UCSD-AML1 (cell line): ENCODE results near the gene ASIC4.

Source experiments
- DNase-seq: peaks from one replicate; lab custom pipeline; 2025; ENCODE audit not compliant: unreplicated experiment; lab: John Stamatoyannopoulos, UW

Gene ASIC4

GRCh38 chr2:219533930-219534661 is 19.8 kb downstream of the ASIC4 start:
- no peak for DNase-seq

GRCh38 chr2:219536425-219536824 is 22.1 kb downstream of the ASIC4 start:
- DNase-seq, result no peak

DNA sequence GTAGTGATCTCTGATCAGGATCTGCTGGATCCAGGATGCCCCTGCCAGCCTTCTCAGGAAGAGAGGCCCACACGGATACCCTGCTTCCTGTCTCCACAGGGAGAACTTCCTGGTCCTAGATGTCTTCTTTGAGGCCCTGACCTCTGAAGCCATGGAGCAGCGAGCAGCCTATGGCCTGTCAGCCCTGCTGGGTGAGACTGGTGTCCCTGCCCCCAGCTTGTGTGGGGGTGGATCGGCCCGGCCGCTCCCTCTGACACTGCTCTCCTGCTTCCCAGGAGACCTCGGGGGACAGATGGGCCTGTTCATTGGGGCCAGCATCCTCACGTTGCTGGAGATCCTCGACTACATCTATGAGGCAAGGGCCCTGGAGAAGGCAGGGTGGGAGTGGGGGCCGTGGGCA is 22.7 kb downstream of the ASIC4 start:
- DNase-seq, result no peak

DNA sequence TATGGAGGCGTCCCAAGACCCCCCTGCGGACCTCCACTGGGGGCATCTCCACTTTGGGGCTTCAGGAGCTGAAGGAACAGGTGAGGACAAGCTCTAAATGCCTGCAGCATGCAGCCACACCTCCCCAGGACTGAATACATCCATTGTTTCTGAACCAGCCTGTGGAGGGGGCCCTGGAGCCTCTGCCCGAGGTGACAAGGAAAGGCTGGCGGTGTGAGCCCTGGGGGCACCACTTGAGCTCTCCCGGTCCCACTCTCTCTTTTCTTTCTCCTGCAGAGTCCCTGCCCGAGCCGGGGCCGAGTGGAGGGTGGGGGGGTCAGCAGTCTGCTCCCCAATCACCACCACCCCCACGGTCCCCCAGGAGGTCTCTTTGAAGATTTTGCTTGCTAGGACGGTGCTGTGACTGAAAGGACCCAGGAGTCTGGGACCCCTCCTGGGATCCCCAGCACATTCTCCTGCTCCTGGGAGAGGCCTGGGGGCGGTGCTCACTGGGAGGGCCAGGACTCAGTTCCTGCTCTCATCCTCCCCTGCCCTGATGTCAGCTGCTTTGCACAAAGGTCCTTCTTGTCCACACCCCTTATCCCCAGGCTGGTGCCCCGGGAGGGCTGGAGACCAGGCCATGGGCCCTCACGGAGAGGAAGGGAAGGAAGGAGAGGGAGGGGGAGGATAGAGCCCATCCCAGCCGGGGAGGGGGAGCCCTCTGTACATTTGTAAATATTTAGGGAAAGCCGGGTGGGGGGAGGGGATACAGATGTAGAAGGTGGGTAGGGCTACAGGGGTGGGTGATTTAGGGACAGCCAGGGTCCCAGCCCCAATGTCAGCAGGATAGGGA is 23.6 kb downstream of the ASIC4 start:
- no peak for DNase-seq

GRCh38 chr2:219538504-219538951 is 24.2 kb downstream of the ASIC4 start:
- no peak for DNase-seq

DNA sequence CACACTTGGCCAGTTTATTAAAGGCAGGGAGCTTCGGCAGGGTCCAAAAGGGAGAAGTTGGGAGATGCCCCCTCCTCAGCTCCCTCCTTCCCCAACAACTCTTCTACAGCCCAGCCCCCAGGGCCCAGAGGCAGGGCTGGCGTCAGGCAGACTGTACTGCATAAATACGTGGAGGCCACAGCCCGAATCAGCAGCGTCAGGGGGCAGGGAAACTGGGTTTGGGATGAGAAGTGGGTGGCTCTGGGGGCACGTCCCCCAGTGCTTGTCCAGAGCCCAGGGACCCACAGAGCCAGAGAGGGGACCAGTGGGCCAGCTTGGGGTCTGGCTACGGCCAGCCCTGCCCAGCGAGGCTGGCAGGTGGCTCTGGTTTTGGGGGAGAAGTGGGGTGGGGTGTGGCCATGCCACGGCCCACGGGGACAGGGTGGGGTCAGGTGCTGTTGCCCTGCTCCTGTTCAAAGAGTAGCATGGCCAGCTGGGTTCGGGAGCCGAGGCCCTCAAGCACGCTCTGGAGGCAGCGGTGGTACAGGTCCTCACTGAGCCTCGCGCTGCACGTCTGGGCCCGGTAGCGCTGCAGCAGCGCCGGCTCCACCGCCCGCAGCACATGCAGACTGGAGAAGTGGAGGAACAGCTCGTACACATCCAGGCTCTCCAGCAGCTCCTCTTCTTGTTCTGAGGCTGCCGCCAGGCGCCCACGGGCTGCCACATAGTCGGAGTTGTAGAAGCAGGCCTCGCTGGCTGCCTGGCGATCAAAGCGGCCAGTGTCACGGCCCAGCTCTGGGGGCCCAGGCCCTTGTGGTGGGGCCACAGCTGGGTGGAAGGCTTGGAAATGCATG is 24.9 kb downstream of the ASIC4 start:
- no peak for DNase-seq

GRCh38 chr2:219539926-219540678 is 25.8 kb downstream of the ASIC4 start:
- DNase-seq, result no peak

GRCh38 chr2:219540784-219541504 is 26.7 kb downstream of the ASIC4 start:
- no peak for DNase-seq

GRCh38 chr2:219541611-219542180 is 27.4 kb downstream of the ASIC4 start:
- DNase-seq, result peak; percentile 87

- DNase-seq, result peak; percentile 57
Observed at GRCh38 chr2:219542931-219543595, 28.8 kb downstream of the ASIC4 start.

DNA sequence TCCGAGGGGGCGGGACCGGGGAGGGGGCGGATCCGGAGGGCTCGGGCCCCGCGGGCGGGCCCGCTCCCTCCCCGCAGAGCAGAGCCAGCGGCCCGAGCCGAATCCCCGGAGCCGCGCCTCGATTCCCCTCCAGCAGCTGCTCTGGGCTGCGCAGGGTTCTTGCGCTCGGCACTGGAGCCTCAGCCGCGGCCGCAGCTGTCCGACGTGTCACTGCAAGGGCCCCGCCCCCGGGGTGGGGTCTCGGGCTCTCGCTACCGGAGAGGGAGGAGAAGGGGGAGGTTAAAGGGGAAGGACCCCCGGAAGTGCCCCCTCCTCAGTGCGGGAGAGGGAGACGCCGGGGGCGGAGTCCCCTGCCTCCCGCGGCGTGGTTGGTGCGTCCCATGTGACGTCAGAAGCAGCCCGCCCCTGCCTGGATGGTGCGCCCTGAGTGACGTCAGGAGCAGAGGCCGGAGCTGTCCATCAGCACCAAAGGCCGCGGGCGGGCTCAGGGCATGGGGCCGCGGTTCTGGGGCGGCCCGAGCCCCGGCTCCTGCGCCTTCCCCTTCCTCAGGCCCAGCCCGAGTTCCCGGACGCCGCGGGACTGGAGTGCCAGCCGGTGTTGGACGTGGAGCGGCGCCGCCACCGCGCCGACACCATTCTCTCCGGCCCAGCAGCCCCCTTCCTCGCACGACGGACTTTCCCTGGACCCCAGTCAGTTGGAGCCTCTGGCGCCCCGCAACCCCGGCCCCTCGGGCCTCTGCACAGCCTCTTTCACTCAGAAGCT is 29.5 kb downstream of the ASIC4 start, which contains the start of the genes CHPF and TMEM198:
TSS of gene CHPF (minus strand) at position 214 of the 763 bp plus-strand sequence. CDS start 271 bp downstream, outside the sequence.
TSS of gene TMEM198 (plus strand) at position 433 of the 763 bp plus-strand sequence. CDS start 700 bp downstream, outside the sequence.
- DNase-seq, result peak; percentile 98

DNA sequence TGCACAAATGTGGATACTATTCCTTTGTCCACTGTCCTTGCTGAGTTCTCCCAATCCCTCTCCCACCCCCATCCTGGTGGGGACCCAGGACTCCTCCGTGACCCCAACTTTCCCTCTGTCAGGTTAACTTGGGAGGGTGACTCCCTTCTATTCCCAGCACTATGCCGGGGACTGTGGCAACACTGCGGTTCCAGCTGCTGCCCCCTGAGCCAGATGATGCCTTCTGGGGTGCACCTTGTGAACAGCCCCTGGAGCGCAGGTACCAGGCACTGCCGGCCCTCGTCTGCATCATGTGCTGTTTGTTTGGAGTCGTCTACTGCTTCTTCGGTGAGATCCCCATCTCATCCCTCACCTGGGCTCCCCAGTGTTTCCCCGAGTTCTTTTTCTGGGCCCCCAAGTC is 30.3 kb downstream of the ASIC4 start:
- no peak for DNase-seq

DNA sequence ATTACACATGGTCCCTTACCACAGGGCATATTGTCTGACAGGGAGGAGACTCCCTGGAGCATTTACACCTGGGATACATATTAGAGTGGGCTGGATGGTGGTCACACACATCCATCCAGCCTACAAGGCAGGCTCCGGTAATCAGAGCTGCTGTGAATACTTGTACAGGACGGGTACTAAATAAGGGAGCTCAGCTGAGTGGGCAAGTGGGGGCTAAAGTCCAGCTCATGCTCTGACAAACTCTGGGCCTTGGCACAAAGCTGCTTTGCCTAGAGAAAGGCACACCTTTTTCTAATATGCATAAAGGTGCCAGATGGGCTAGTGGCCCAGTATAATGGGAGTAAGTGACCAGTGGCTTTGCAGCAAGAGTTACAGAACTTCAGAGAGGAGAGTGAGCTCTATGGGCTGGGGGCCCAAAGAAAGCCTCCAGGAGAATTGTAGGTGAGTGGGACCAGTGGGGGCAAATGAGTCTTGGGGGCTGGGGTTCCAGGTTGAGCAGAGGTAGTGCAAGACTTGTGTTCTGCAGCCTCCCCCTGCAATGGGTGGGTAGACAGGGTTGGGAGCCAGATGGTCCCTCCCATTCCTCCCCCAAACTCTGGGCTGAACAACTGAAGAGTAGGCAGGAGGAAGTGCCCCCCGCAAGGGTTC is 31.1 kb downstream of the ASIC4 start:
- no peak for DNase-seq

DNA sequence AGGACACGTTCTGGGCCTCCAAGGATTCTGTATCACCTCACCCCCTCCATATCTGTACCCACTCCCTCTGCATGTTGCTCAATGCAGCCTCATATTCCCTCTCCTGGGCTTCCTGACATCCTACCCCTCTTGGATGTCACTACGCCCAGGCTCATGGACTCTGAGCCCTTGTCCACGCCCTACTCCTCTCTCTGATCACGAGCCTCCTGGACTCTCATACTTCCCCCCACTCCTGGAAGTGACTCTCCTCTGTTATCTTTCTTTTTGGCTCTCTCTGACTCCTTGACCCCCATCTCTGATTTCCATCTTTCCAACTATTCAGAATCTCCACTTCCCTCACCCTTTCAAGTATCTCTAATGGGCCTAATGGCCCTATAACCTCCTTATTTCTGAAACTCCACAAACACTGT is 31.7 kb downstream of the ASIC4 start:
- DNase-seq, result no peak

DNA sequence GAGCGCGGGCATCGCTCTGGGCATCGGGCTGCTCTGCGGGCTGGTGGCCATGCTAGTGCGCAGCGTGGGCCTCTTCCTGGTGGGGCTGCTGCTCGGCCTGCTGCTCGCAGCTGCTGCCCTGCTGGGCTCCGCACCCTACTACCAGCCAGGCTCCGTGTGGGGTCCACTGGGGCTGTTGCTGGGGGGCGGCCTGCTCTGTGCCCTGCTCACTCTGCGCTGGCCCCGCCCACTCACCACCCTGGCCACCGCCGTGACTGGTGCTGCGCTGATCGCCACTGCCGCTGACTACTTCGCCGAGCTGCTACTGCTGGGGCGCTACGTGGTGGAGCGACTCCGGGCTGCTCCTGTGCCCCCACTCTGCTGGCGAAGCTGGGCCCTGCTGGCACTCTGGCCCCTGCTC is 33.3 kb downstream of the ASIC4 start:
- DNase-seq, result no peak

- DNase-seq, result no peak
Observed at GRCh38 chr2:219548990-219549389, 34.7 kb downstream of the ASIC4 start.

GRCh38 chr2:219549619-219550018 is 35.3 kb downstream of the ASIC4 start:
- no peak for DNase-seq
